HG02870 (cell line): ENCODE measurements around the gene MPHOSPH6.
"Not testable (repeated sequence)": the region's sequence is repeated elsewhere in the genome, so short reads cannot be mapped to it uniquely, and the experiment has no call there.

Experiments used
- ATAC-seq: cut with Tn5 transposase; IDR thresholded peaks from one replicate; pipeline ENCODE4 v1.9.1; 2021; ENCODE audit warnings: mild to moderate bottlenecking, moderate library complexity; ENCODE audit not compliant: unreplicated experiment

MPHOSPH6 gene

DNA sequence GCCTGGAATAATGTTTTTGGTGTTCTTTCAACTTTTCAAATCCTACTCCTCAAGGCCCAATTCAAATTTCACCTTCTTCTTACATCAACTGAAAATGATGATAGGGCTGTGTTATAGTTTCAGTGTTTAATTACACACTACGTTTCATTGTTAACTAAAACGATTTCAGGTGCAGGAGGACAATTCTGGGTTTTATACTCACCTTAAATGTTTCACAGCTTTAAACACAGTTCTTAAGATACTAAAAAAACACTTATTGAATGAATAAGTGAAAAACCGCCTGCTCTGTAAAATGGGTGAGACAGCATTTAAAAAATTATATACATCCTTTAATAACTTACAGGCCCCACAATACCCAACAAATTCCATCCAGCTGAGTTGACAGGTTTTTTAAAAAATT is 6.2 kb upstream of the MPHOSPH6 start:
- ATAC-seq: no peak

GRCh38 chr16:82175627-82176026 is 5.6 kb upstream of the MPHOSPH6 start:
- ATAC-seq: no peak

DNA sequence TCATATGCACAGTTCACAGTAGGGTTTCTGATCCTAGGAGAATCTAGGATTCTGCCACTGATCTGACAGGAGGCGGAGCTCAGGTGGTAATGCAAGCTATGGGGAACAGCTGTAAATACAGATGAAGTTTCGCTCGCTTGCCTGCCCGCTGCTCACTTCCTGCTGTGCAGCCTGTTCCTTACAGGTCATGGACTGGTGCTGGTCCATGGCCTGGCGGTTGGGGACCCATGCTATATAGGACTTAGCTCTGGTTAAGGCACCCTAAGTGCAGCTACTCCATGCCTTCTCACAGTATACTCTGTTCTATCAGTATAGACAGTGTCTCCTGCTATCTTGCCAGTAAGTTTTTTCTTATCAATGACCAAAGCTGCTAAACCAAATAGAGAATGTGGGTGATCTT is 2.4 kb downstream of the MPHOSPH6 start:
- no peak for ATAC-seq

- ATAC-seq: no peak
Observed at GRCh38 chr16:82160226-82160625, 9.8 kb downstream of the MPHOSPH6 start.

GRCh38 chr16:82157836-82158235 is 12.2 kb downstream of the MPHOSPH6 start:
- no peak for ATAC-seq

DNA sequence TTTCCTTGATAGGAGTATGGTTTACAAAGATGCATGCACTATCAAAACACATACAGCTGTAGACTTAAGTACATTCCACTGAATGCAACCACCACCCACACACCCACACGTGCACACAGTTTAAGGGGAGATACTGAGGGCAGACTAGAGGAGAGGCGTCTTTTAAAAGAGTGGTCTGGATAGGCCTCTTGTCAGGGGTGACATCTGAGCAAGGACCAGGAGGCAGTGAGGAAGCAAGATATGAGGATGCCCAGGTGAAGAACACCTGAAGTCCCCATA is 12.6 kb downstream of the MPHOSPH6 start:
- ATAC-seq: no peak

DNA sequence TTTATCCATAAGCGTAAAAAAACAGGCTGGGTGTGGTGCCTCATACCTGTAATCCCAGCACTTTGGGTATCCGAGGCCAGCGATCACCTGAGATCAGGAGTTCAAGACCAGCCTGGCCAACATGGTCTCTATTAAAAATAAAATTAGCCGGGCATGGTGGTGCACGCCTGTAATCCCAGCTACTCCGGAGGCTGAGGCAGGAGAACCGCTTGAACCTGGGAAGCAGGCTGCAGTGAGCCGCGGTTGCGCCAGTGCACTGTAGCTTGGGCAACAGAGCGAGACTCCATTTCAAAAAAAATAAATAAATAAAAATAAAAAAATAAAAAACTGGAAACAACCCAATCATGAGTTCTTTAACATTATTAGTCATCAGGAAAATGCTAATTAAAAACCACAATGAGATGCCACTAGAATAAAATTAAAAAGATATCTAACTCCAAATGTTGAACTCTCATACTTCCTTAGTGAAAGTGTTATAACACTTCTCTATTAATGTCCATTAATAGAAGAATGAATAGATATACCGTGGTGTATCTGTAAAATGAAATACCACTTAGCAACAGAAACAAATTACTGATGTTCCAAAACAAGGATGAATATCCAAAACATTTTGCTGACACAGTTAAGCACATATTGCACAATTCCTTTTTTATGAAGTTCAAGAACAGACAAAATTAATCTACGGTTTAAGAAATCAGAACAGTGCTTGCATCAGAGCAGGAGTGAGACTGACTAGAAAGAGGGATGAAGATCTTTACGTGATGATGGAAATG is 13.1 kb downstream of the MPHOSPH6 start:
- ATAC-seq: no peak

DNA sequence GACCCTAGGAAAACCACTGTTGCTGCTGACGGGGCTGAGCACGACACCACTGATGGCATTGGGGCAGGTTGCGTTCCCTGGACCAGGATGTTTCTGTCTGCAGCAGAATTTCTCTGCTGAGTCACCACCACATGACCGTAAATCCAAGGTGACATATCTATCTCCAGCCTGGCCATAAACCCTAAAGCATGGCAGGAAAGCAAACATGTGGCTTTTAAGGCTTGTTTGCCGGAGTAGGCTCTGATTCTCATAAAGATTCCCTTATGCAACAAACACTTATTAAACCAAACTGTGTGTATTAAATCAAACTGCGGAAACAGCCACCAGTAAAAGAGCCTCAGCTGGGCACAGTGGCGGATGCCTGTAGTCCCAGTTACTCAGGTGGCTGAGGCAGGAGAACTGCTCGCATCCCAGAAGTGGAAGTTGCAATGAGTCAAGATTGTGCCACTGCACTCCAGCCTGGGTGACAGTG is 17.3 kb downstream of the MPHOSPH6 start:
- no peak for ATAC-seq

- no peak for ATAC-seq
Observed at GRCh38 chr16:82152196-82152595, 17.8 kb downstream of the MPHOSPH6 start.

GRCh38 chr16:82150549-82150948 is 19.5 kb downstream of the MPHOSPH6 start:
- no peak for ATAC-seq

GRCh38 chr16:82149536-82149935 is 20.5 kb downstream of the MPHOSPH6 start:
- no peak for ATAC-seq

GRCh38 chr16:82147546-82147945 is 22.5 kb downstream of the MPHOSPH6 start:
- no peak for ATAC-seq

- ATAC-seq: no peak
Observed at GRCh38 chr16:82146957-82147356, 23.1 kb downstream of the MPHOSPH6 start.

- no peak for ATAC-seq
Observed at GRCh38 chr16:82146556-82146955, 23.5 kb downstream of the MPHOSPH6 start.

- not testable (repeated sequence) for ATAC-seq
Observed at GRCh38 chr16:82139286-82139571, 30.8 kb downstream of the MPHOSPH6 start.

DNA sequence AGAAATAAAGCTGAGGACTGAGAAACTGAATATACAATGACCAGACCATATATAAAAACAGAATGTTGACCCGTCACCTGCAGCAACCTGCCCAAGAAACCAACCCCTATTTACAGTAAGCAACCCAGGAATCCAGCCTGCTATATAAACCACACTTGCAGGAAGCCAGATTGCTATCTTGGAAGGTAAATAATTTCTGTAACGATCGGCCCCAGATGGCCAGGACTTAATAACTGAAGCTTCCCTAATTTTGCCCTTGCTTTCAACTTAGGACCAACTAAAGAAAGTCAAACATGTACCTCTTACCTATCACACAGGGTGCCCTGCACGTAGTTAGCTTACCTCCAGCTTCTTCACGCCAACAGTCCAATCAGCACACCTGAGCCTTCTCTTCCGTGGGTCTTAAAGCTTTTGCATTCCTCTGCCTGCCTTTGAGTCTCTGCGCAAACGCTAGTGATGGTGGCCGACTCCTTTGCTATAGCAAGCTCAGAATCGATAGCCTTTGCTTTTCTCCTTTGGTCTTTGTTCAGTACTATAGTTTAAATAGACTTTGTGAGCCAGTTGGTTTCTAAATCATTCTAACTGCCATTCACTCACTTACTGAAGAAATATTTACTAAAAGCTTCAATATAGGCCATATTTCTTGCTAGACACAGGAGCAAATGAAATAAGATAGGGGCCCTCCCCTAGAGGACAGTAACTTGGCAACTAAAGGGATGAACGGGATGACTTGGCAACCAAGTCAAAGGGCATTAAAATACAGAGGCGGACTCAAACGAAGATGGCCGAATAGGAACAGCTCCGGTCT is 31.3 kb downstream of the MPHOSPH6 start:
- no peak for ATAC-seq

DNA sequence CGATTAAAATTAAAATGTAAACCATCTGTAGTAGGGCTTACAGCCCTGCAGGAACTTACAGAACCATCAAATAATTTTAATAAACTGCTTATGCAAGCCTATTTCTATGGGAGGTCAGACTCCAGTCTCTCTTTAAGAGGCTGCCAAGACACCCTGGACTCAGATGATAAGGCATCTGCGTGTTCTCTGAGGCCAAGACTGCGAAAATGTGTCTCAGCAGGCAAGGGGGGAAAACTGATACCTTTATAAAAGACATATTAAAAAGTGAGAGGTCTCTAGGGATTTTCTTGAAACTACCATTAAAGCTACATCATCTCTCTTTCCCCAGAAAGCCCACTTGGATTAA is 32.2 kb downstream of the MPHOSPH6 start:
- ATAC-seq: no peak

- ATAC-seq: no peak
Observed at GRCh38 chr16:82136956-82137821, 32.8 kb downstream of the MPHOSPH6 start.

- ATAC-seq: no peak
Observed at GRCh38 chr16:82135844-82136243, 34.2 kb downstream of the MPHOSPH6 start.

DNA sequence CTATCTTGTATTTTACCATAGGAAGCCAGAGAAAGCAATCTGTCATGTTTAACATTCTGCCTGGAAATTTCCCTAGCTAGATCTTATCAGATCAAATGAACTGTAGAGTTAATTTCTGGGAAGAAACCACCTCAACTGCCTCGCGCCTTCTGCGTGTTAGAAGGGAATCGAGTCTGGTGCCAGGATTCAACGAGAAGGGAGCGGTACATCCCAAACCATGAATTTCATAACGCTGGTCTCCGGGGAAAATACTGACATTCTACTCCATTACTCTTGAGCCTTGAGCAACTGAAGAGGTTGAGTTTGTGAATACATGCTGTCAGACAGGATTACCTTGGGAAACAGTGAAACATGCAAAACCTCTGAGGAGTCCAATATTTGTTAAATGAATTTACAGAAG is 35.2 kb downstream of the MPHOSPH6 start:
- ATAC-seq: no peak

DNA sequence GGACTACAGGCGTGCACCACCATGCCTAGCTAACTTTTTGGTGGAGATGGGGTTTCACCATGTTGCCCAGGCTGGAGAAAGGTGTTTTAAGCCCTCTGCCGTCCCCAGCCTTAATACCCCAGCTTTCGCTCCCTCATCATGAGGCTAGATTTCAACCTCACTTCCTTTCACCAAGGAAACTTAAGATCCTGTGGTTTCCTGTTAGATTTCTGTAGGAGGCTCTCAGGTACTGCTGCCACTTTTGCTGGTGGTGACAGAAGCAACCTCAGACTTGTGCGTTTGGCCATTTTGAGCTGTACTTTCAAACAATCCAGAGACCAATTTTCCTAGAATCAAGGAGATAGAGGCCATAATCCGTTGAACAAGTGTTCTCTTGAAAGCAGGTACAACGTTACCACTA is 36.2 kb downstream of the MPHOSPH6 start:
- ATAC-seq: no peak

DNA sequence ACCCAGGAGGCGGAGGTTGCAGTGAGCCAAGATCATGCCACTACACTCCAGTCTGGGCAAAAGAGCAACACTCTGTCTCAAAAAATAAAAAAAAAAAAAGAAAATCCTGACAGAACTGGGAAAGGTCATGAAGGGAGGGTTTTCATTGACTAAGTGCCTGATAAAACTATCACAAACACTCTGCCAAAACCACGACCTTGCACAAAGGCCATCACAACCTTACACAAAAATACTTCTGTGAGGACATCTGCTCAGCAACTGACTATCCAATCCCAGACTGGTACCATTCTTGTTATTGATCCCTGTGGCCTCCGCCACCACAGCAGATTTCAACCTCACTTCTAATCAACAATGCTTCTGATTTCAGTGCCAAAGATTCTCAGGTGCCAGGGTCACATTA is 40.1 kb downstream of the MPHOSPH6 start:
- no peak for ATAC-seq
